Measurements from ENCODE around the gene C17orf113. TPM values are rescaled to one million over a fixed set of nuclear protein-coding genes. Genes with fewer than 3 reads are reported as not detected.
"Not testable (repeated sequence)": the region's sequence is repeated elsewhere in the genome, so short reads cannot be mapped to it uniquely, and the experiment has no call there.

Gene C17orf113
- total RNA-seq, 2 experiments from 2014 or later = 0.42 to 0.55 TPM

DNA sequence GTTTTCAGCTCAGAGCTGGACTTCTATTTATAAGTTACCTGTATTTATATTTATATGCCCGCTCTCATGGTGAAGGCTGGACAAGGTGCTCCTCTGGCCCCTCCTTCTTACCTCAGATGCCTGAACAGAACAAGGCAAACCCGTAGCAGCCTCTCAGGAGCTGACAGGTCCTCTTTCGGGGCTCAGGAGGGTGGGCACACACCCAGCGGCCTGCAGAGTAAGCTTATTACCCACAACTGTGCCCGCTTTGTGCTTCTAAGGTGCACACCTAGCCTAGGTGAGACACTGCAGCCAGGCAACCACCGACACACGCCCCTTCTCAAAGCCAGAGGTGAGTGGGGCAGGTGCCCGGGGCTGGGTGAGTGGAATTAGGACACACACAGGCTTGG lies 25.2 kb downstream of the C17orf113 start:
- ChIA-PET CTCF (interaction anchor here (0.7 to 1.9 kb wide), 4 partner anchors 73 to 88 kb away, joined by 3 to 9 read pairs (median 3); partner anchors contain the start of genes DHX58 and ZNF385C), POLR2A (interaction anchor here (1.7 to 2.3 kb wide), 3 partner anchors 8 to 96 kb away, joined by 5 to 6 read pairs (median 6); partner anchors contain the start of genes DHX58, DNAJC7 and KAT2A)
- H3K4me1 Mint-ChIP-seq (ENCODE audit: low read depth) = peaks cover 22% of the 10 kb centered on the region

DNA sequence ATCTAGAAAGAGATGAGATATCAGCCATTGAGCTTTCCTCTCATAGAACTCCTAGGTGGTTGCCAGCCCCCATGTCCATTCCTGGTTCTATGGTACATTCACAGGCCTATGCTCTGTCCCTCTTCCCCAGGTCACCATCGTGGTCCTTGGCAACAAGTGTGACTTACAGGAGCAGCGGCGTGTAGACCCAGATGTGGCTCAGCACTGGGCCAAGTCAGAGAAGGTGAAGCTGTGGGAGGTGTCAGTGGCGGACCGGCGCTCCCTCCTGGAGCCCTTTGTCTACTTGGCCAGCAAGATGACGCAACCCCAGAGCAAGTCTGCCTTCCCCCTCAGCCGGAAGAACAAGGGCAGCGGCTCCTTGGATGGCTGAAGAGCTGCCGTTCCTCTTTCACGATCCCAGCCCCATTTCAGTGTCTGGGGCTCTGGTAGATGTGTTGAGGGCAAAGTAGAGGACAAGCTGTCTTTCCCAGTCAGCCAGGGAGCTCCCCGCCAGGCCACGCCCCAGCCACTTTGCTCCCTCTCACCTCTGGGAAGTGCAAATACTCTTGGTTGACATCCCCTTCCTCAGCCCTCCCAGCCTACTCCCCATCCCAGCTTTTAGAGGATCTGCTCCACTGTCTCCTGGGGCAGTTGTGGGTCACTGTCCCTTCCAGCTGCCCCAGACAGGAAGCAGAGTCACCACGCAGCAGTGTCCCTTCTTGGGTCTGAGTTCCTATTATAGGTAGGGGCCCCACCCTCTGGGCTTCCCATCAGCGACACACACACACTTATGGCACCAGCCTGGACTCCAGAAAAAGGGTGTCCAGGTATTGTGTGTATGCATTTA lies 26.7 kb downstream of the C17orf113 start:
- Mint-ChIP-seq H3K36me3 (ENCODE audit: low read depth) (peaks cover 32% of the 10 kb centered on the region), H3K27ac (no peak overlapping the region), H3K4me3 (no peak overlapping the region), H3K4me1 (ENCODE audit: low read depth) (peaks cover 32% of the 10 kb centered on the region), H3K27me3 (no peaks in the 10 kb centered on the region), H3K9me3 (no peaks in the 10 kb centered on the region)
- peaks cover 31% of the 10 kb centered on the region for H3K4me1 ChIP-seq (ENCODE audit: insufficient read depth, low read length)
- intact Hi-C loops (cut with DNase I, micrococcal nuclease) = loop anchor here in 1 of 2 experiments (2.0 to 10.0 kb wide), 2 partner anchors 61 to 491 kb away; no protein-coding TSS in a partner anchor
- DNase-seq (peak in 2 of 14 experiments; percentile 51 to 59), ATAC-seq (ENCODE audit: poor library complexity) (no peak)
- ChIA-PET POLR2A (interaction anchor here (0.6 to 1.9 kb wide), 2 partner anchors 97 to 406 kb away, joined by 3 to 5 read pairs; partner anchors contain the start of gene KAT2A), CTCF (interaction anchor here (1.9 kb wide), 1 partner anchor 89 kb away, joined by 9 read pairs; the partner anchor contains the start of gene DHX58)
- TF ChIP-seq, protein P1, sequence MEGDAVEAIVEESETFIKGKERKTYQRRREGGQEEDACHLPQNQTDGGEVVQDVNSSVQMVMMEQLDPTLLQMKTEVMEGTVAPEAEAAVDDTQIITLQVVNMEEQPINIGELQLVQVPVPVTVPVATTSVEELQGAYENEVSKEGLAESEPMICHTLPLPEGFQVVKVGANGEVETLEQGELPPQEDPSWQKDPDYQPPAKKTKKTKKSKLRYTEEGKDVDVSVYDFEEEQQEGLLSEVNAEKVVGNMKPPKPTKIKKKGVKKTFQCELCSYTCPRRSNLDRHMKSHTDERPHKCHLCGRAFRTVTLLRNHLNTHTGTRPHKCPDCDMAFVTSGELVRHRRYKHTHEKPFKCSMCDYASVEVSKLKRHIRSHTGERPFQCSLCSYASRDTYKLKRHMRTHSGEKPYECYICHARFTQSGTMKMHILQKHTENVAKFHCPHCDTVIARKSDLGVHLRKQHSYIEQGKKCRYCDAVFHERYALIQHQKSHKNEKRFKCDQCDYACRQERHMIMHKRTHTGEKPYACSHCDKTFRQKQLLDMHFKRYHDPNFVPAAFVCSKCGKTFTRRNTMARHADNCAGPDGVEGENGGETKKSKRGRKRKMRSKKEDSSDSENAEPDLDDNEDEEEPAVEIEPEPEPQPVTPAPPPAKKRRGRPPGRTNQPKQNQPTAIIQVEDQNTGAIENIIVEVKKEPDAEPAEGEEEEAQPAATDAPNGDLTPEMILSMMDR (IDR thresholded peaks at IDR 0.05) = no peak
- H3K9me3 ChIP-seq (ENCODE audit: control insufficient read depth in 1 of 2, insufficient read depth in 1 of 2, low read length in 2 of 2) = no peaks in the 10 kb centered on the region
- H3K4me3 ChIP-seq (ENCODE audit: low read length) = no peak overlapping the region
- peaks cover 28% of the 10 kb centered on the region for H3K36me3 ChIP-seq (ENCODE audit: insufficient read depth, low read length)
- no peak overlapping the region for H3K27ac ChIP-seq (ENCODE audit: low read depth in 1 of 2, low read length in 2 of 2)
- H3K27me3 ChIP-seq (ENCODE audit: control insufficient read depth in 1 of 2, insufficient read depth in 2 of 2, low read length in 2 of 2) = no peaks in the 10 kb centered on the region

More for the DNA sequence above, 25.2 kb downstream of the C17orf113 start:
- Mint-ChIP-seq H3K4me3 (peak overlapping the region; percentile 62), H3K9me3 (no peaks in the 10 kb centered on the region), H3K27me3 (peaks cover 5% of the 10 kb centered on the region), H3K27ac (peak overlapping the region; percentile 67), H3K36me3 (ENCODE audit: low read depth) (peaks cover 32% of the 10 kb centered on the region)
- ATAC-seq (ENCODE audit: poor library complexity) (no peak), DNase-seq (no peak)
- Histone ChIP-seq H3K27me3 (ENCODE audit: control insufficient read depth in 1 of 2, insufficient read depth in 2 of 2, low read length in 2 of 2) (no peaks in the 10 kb centered on the region), H3K9me3 (ENCODE audit: control insufficient read depth in 1 of 2, insufficient read depth in 1 of 2, low read length in 2 of 2) (no peaks in the 10 kb centered on the region), H3K4me1 (ENCODE audit: insufficient read depth, low read length) (peaks cover 25% of the 10 kb centered on the region), H3K4me3 (ENCODE audit: low read length) (no peak overlapping the region), H3K36me3 (ENCODE audit: insufficient read depth, low read length) (peaks cover 28% of the 10 kb centered on the region), H3K27ac (ENCODE audit: low read depth in 1 of 2, low read length in 2 of 2) (no peak overlapping the region)
- intact Hi-C loops (cut with DNase I, micrococcal nuclease) = loop anchor here (1.0 to 10.0 kb wide), 6 partner anchors 37 to 502 kb away; no protein-coding TSS in a partner anchor
- TF ChIP-seq, protein P1 (IDR thresholded peaks at IDR 0.05) = peak; percentile 15

GRCh38 chr17:42020845-42021244 lies 29.6 kb downstream of the C17orf113 start:
- Histone ChIP-seq H3K4me3 (ENCODE audit: low read length) (peak overlapping the region; percentile 93), H3K36me3 (ENCODE audit: insufficient read depth, low read length) (peaks cover 28% of the 10 kb centered on the region), H3K4me1 (ENCODE audit: insufficient read depth, low read length) (peaks cover 55% of the 10 kb centered on the region)
- Mint-ChIP-seq H3K36me3 (ENCODE audit: low read depth) (peaks cover 45% of the 10 kb centered on the region), H3K4me3 (peak overlapping the region; percentile 56), H3K4me1 (ENCODE audit: low read depth) (peaks cover 61% of the 10 kb centered on the region), H3K27ac (peak overlapping the region; percentile 81)
- H3K9me3 Mint-ChIP-seq; H3K27ac ChIP-seq (ENCODE audit: low read depth in 1 of 2, low read length in 2 of 2); H3K9me3 ChIP-seq (ENCODE audit: control insufficient read depth in 1 of 2, insufficient read depth in 1 of 2, low read length in 2 of 2); DNase-seq; H3K27me3 Mint-ChIP-seq; H3K27me3 ChIP-seq (ENCODE audit: control insufficient read depth in 1 of 2, insufficient read depth in 2 of 2, low read length in 2 of 2); ATAC-seq (ENCODE audit: poor library complexity): not testable (repeated sequence)
- POLR2A ChIA-PET = interaction anchor here (0.9 to 6.3 kb wide), 7 partner anchors 44 to 368 kb away, joined by 3 to 81 read pairs (median 5); partner anchors contain the start of genes CNP, DHX58, ODAD4 and STAT3
- CTCF ChIA-PET = interaction anchor here (1.2 to 1.7 kb wide), 4 partner anchors 58 to 659 kb away, joined by 3 to 10 read pairs (median 5); partner anchors contain the start of gene ODAD4
- intact Hi-C loops (cut with DNase I, micrococcal nuclease) = loop anchor here in 1 of 2 experiments (10.0 kb wide), 1 partner anchor 494 kb away; no protein-coding TSS in a partner anchor
